HG03045 (cell line): ENCODE data around the gene POLR1A.

ENCODE experiments used
- ATAC-seq: cut with Tn5 transposase; IDR thresholded peaks from one replicate; pipeline ENCODE4 v1.9.1; 2021; ENCODE audit warnings: mild to moderate bottlenecking, moderate library complexity; ENCODE audit not compliant: unreplicated experiment

The POLR1A gene

GRCh38 chr2:86105252-86105968 is at the start of gene POLR1A:
TSS of gene POLR1A (minus strand) at chr2:86105886. CDS start at chr2:86105776, 110 bp downstream.
- peak; percentile 75 for ATAC-seq

GRCh38 chr2:86150502-86150901 is 44.8 kb upstream of the POLR1A start:
- no peak for ATAC-seq

GRCh38 chr2:86147793-86148192 is 42.1 kb upstream of the POLR1A start:
- ATAC-seq: no peak

GRCh38 chr2:86143926-86144685 is 38.4 kb upstream of the POLR1A start:
- no peak for ATAC-seq

GRCh38 chr2:86143307-86143706 is 37.6 kb upstream of the POLR1A start:
- ATAC-seq: no peak

GRCh38 chr2:86142436-86143257 is 37.0 kb upstream of the POLR1A start:
- no peak for ATAC-seq

DNA sequence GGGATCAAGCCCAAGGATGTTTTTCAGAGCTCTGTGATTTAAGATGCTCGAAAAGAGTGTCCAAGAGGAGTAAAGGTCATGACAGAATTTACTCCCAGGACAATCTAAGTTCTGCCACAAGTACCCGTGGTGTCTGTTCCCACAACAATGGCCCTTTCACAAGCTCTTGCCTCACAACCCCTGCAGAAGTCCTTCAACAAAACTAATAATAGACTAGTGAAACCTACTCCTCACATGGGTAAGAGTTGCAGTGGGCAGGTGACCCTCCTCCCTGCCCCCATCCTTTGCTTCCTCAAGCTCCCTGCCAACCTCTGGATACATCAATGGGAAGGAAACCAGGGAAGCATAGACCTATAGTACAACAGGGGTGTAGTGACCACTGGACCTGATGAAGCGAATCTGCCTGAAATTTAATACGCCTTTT is 35.3 kb upstream of the POLR1A start:
- ATAC-seq: no peak

- ATAC-seq: no peak
Measured at GRCh38 chr2:86139981-86140380, 34.3 kb upstream of the POLR1A start.

GRCh38 chr2:86138736-86139625 is 33.3 kb upstream of the POLR1A start:
- no peak for ATAC-seq

GRCh38 chr2:86136141-86136540 is 30.5 kb upstream of the POLR1A start:
- no peak for ATAC-seq

- no peak for ATAC-seq
Measured at GRCh38 chr2:86135653-86136052, 30.0 kb upstream of the POLR1A start.

- ATAC-seq: no peak
Measured at GRCh38 chr2:86134709-86135108, 29.0 kb upstream of the POLR1A start.

GRCh38 chr2:86124683-86125082 is 19.0 kb upstream of the POLR1A start:
- ATAC-seq: no peak

DNA sequence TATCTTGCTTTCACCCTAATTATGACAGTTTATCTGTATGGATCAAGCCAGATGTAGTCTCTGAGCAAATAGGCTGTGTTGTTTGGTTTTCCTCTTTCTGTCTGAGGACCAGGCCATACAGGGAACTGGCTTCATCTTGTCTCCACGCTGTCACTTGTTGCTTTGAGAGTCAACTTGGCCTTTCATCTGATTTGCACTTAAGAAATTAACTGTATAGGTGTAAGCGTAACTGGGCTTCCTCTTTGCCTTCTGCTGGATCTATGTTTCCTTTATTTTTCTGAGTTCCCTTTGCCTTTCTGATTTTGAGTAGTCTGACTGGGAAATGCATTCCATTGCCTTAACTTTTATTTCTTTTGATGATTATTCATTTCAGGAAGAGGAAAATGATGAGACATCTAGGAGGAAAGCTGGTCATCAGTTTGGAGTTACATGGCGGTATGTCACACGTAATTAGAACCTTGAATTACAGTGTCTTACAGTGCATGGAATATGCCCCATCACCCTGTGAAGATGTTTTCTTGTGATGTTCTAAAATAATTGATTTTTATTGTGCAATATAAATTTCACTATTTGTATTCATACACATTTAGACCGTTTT is 17.7 kb upstream of the POLR1A start:
- no peak for ATAC-seq

- no peak for ATAC-seq
Measured at GRCh38 chr2:86118130-86118529, 12.4 kb upstream of the POLR1A start.

DNA sequence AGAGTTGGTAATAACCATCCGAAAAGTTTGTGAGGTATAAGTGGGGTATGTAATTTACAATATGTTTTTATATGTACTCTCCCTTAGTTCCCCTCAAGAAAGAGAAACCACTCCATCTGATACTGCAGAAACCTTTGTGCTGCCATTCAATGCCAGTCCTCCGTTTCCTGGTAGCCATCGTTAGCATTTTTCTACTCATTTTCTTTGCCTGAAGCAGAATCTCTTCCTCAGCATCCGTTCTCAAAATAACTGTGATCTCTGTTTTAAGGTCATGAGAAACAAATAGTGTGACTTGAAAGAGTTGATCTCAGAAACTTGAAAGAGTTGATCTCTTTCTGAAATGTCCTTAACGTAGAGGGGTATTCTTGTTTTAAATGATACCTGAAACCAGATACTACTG is 1.3 kb upstream of the POLR1A start:
- ATAC-seq: no peak

DNA sequence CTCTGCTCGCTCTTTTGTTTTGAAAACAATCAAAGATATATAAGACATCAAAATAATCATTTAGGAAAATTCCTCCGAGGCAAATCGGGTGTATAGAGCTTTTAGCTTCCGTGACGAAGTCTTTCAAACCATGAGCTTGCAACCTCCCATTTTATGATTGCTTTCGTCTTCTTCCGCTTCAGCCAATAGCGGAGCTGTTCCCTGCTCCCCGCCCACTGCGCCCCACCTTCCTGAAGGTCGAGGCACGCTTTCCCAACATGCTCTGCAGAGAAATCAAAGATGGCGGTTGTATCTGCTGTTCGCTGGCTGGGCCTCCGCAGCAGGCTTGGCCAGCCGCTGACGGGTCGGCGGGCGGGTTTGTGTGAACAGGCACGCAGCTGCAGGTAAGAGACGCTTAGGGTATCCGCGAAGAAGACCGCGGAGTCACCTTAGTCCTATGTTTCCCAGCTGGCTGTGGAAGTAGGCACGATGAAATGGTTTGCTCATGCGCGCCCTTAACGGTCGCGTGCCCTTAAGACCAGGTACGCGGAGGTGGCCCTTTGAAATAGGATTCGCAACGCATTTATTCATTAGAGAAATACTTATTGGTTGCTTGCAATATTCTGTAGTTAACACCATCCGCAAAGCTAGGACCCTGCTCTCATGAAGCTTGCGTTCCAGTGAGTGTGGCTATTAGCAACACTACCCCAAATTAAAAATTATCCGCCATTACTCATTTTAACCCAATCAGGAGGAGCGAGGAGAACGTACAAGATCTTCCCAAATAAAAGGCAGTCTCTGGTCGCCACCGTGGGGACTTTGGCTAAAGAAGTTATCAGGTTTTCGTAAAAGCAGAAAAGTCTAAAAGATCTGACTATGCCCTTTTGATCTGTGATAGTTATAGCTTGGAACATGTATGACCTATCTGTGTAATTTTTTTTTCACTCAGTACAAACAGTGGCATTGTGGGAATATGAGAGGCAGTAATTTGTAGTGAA is 571 bp upstream of the POLR1A start, which contains the start of gene PTCD3:
TSS of gene PTCD3 (plus strand) at position 267 of the 977 bp plus-strand sequence. CDS start at position 280, 13 bp downstream.
- peak; percentile 92 for ATAC-seq

DNA sequence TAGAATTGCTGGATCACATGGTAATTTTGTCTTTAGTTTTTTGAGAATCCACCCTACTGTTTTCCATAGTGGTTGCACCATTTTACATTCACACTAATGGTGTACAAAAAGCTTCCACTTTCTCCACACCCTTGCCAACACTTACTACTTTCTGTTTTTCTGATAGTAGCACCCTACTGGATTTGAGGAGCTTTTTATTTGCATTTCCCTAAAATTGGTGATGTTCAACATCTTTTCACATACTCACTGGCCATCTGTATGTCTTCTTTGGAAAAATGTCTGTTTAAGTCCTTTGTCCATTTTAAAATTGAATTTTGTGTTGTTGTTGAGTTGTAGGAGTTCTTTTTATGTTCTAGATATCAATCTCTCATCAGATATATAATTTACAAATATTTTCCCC is 3.5 kb downstream of the POLR1A start:
- no peak for ATAC-seq

DNA sequence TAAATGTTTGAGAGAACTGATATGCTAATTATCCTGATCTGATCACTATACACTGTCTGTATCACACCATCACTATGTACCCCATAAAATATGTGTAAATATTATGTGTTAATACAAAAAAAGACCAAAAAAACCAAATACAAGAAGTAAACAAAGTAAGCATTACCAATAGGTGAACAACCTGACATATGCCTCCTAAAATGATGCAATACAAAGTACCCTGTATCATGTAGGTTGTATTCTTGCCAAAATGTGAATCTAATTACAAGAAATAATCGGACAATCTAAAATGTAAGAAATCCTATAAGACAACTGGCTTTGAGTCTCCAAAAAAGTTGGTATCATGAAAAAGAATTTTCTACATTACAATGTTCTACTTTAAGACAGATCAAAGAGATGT is 7.8 kb downstream of the POLR1A start:
- ATAC-seq: no peak
